GM12878 (cell line): ENCODE results near the gene UBE2J2. TPM values are rescaled to one million over a fixed set of nuclear protein-coding genes. Genes with fewer than 3 reads are reported as not detected.

Source experiments
- ATAC-seq: fragments of 200-7000 bp; cut with Tn5 transposase; 3 replicates; pipeline ENCODE4 v1.9.1; 2020; ENCODE audit warnings: mild to moderate bottlenecking, moderate library complexity
- BruUV-seq: library from RNA; stranded (reverse); fragments of 400-500 nt; replicated peaks from 2 replicates; lab custom pipeline; 2021; lab: Mats Ljungman, UMichigan
- CTCF ChIA-PET: fragments of 300-600 bp; sonication (Branson Sonifier 250); formaldehyde crosslinking; extraction: SDS; loops from one replicate; lab custom pipeline; 2021; ENCODE audit warnings: inconsistent platforms; lab: Yijun Ruan, JAX
- POLR2A ChIA-PET: fragments of 350-600 bp; formaldehyde crosslinking; extraction: SDS; loops from one replicate; lab custom pipeline; 2021; ENCODE audit warnings: inconsistent platforms; lab: Charles Lee
- RAD21 ChIA-PET: fragments of 300-600 bp; sonication (Branson Sonifier 250); formaldehyde crosslinking; loops from one replicate; lab custom pipeline; 2023; ENCODE audit warnings: antibody characterized with exemption; ENCODE audit not compliant: unreplicated experiment; lab: Charles Lee
- SMC1A ChIA-PET: fragments of 300-600 bp; sonication (Branson Sonifier 250); formaldehyde crosslinking; loops from one replicate; lab custom pipeline; 2023; ENCODE audit not compliant: unreplicated experiment, uncharacterized antibody; lab: Charles Lee
- DNase-seq: peaks from one replicate; pipeline ENCODE4 v3.0.0-alpha.2; 2011; ENCODE audit warnings: low read depth, low spot score
- FAIRE-seq: peaks from 3 replicates; lab custom pipeline; 2011; peaks lifted over from hg19 to GRCh38; lab: Jason Lieb, UNC
- H2AFZ ChIP-seq: 2 replicates; pipeline ENCODE4 v1.6.0; 2011; ENCODE audit warnings: low read depth, low read length, control low read depth; ENCODE audit not compliant: control insufficient read depth
- H3K27ac ChIP-seq: 2 replicates; pipeline ENCODE4 v1.5.1; 2011; ENCODE audit warnings: control low read depth; ENCODE audit not compliant: control insufficient read depth, insufficient read depth
- H3K27me3 ChIP-seq, 2 experiments: replicated peaks in 1 of 2; 2 replicates each; pipeline versions ENCODE4 v1.6.0 to v1.6.1; 2011; ENCODE audit warnings: low read length in 1 of 2; ENCODE audit not compliant: control insufficient read depth in 2 of 2, insufficient read depth in 2 of 2
- H3K36me3 ChIP-seq, 2 experiments: 2 replicates each; pipeline ENCODE4 v1.5.1; 2011; ENCODE audit warnings: low read length in 1 of 2; ENCODE audit not compliant: control insufficient read depth in 2 of 2, insufficient read depth in 2 of 2
- H3K4me1 ChIP-seq: 2 replicates; pipeline ENCODE4 v1.6.1; 2011; ENCODE audit warnings: mild to moderate bottlenecking, low read length, moderate library complexity, mixed read lengths; ENCODE audit not compliant: control insufficient read depth, insufficient read depth
- H3K4me2 ChIP-seq: 2 replicates; pipeline ENCODE4 v1.6.0; 2011; ENCODE audit warnings: control low read depth; ENCODE audit not compliant: control insufficient read depth, insufficient read depth
- H3K4me3 ChIP-seq: fragments of 200-600 bp; sonication (generic); 2 replicates; pipeline ENCODE4 v1.5.1; 2016
- H3K79me2 ChIP-seq: 2 replicates; pipeline ENCODE4 v1.6.0; 2011; ENCODE audit warnings: low read length; ENCODE audit not compliant: control insufficient read depth, insufficient read depth
- H3K9ac ChIP-seq: 2 replicates; pipeline ENCODE4 v1.8.0; 2011; ENCODE audit warnings: low read length, control low read depth, mixed read lengths; ENCODE audit not compliant: control insufficient read depth, insufficient read depth
- H3K9me3 ChIP-seq: replicated peaks from 3 replicates; pipeline ENCODE4 v1.5.1; 2011; ENCODE audit warnings: mild to moderate bottlenecking, low read length; ENCODE audit not compliant: control insufficient read depth, insufficient read depth
- H4K20me1 ChIP-seq: 2 replicates; pipeline ENCODE4 v1.6.0; 2011; ENCODE audit not compliant: control insufficient read depth, insufficient read depth
- DPF2 ChIP-seq: fragments of 450-650 bp; IDR thresholded peaks from 2 replicates; pipeline ENCODE4 v1.6.1; 2017; ENCODE audit warnings: mild to moderate bottlenecking
- HDGF ChIP-seq: fragments of 450-650 bp; IDR thresholded peaks from 2 replicates; pipeline ENCODE4 v1.6.1; 2016; ENCODE audit warnings: antibody characterized with exemption
- MTA2 ChIP-seq: fragments of 450-650 bp; IDR thresholded peaks from 2 replicates; pipeline ENCODE4 v1.6.1; 2016; ENCODE audit warnings: low read depth, mild to moderate bottlenecking, moderate library complexity
- MYB ChIP-seq: fragments of 150-350 bp; IDR thresholded peaks from 2 replicates; pipeline ENCODE4 v1.6.1; 2014; ENCODE audit warnings: mild to moderate bottlenecking, low read depth, low read length, borderline replicate concordance
- NR2C1 ChIP-seq: fragments of 450-650 bp; IDR thresholded peaks from 2 replicates; pipeline ENCODE4 v1.6.1; 2017; ENCODE audit warnings: antibody characterized with exemption, mild to moderate bottlenecking, moderate library complexity
- NR2C2 ChIP-seq: IDR thresholded peaks from 2 replicates; pipeline ENCODE4 v1.6.1; 2011; ENCODE audit warnings: borderline replicate concordance, low read depth; ENCODE audit not compliant: control insufficient read depth, insufficient read length
- NR2F1 ChIP-seq: fragments of 450-650 bp; conservative IDR thresholded peaks from 2 replicates; pipeline ENCODE4 v1.6.1; 2017; ENCODE audit warnings: mild to moderate bottlenecking
- PAX8 ChIP-seq: fragments of 450-650 bp; IDR thresholded peaks from 2 replicates; pipeline ENCODE4 v1.6.1; 2017; ENCODE audit warnings: mild to moderate bottlenecking, moderate library complexity
- PKNOX1 ChIP-seq: fragments of 450-650 bp; IDR thresholded peaks from 2 replicates; pipeline ENCODE4 v1.6.1; 2016; ENCODE audit warnings: mild to moderate bottlenecking
- RBBP5 ChIP-seq: fragments of 200-600 bp; sonication (generic); conservative IDR thresholded peaks from 2 replicates; pipeline ENCODE4 v1.6.1; 2016
- SMAD5 ChIP-seq: IDR thresholded peaks from 2 replicates; pipeline ENCODE4 v1.6.1; 2016; ENCODE audit warnings: antibody characterized with exemption, low read depth
- SMARCA5 ChIP-seq: fragments of 450-650 bp; IDR thresholded peaks from 2 replicates; pipeline ENCODE4 v1.6.1; 2017; ENCODE audit warnings: mild to moderate bottlenecking
- WGBS: methylation state at CpG from one replicate; pipeline ENCODE4 v1.1.6; 2016; ENCODE audit warnings: low lambda C conversion rate; ENCODE audit not compliant: insufficient replicate concordance, insufficient coverage; ENCODE audit errors: missing lambda C conversion rate; 5-methylcytosine and 5-hydroxymethylcytosine counted together
- in situ Hi-C: fragments of 300-500 bp; cut with MboI; formaldehyde crosslinking; loops from 9 replicates; pipeline ENCODE4 v1.14.3; 2018; ENCODE audit warnings: mixed read lengths
- intact Hi-C: fragments of 100-400 bp; cut with micrococcal nuclease; formaldehyde crosslinking; loops from one replicate; pipeline ENCODE4 v1.14.2; 2022; ENCODE audit not compliant: unreplicated experiment
- polyA plus RNA-seq, 11 experiments: library from polyadenylated mRNA; depleted of rRNA in 4 of 11; unstranded in 6 of 11; stranded (reverse) in 5 of 11; fragments of >200 nt; fragmentation: Nextera tagmentation in 4 of 11; fragmentation: Illumina TruSeq in 1 of 11; extraction: Ambion mirVana in 4 of 11; extraction: Trizol in 1 of 11; gene quantifications; 1 replicate in 1 of 11; 2 replicates in 10 of 11; pipeline versions ENCODE4 v1.2.1 to v1.2.3, GENCODE V29; 2011 to 2016; ENCODE audit warnings: inconsistent platforms in 2 of 11, missing spikeins in 2 of 11, low read depth in 1 of 11
- total RNA-seq, 4 experiments: library from RNA; depleted of rRNA in 3 of 4; stranded (reverse); fragments of >200 nt in 3 of 4; fragmentation: Illumina TruSeq in 1 of 4; extraction: Trizol in 1 of 4; gene quantifications; 2 replicates each; pipeline versions ENCODE4 v1.2.1 to v1.2.3, GENCODE V29; 2013 to 2021

Gene UBE2J2
- total and polyA plus RNA-seq, 10 of the 15 experiments (the other 5 are each of a cell fraction or from before 2014, with no cell fraction given), result 0.72 to 70.5 (median 49.2) TPM

- ChIA-PET POLR2A (interaction anchor here (0.6 kb wide), 1 partner anchor 202 kb away, joined by 5 read pairs; no protein-coding TSS in a partner anchor), RAD21 (interaction anchor here (1.3 kb wide), 1 partner anchor 11 kb away, joined by 4 read pairs; no protein-coding TSS in a partner anchor), CTCF (no interaction called here), SMC1A (no interaction called here)
- DNase-seq (no peak), FAIRE-seq (no peak), ATAC-seq (no peak)
- Histone ChIP-seq H3K9me3 (no peaks in the 10 kb centered on the region), H3K4me2 (no peak overlapping the region), H3K79me2 (no peaks in the 10 kb centered on the region), H2AFZ (no peak overlapping the region), H3K4me1 (no peaks in the 10 kb centered on the region), H3K9ac (no peak overlapping the region), H4K20me1 (no peaks in the 10 kb centered on the region), H3K4me3 (no peak overlapping the region), H3K27ac (no peak overlapping the region), H3K27me3 (no peaks in the 10 kb centered on the region), H3K36me3 (no peaks in the 10 kb centered on the region)
- 32% methylated on average over 5 of the region's 11 CpGs for WGBS
- TF ChIP-seq SMAD5, result no peak
- no peak for TF ChIP-seq MYB
- TF ChIP-seq RBBP5, result no peak
- no peak for TF ChIP-seq DPF2
- TF ChIP-seq MTA2, result no peak
- no peak for TF ChIP-seq HDGF
- TF ChIP-seq SMARCA5, result no peak
- no TSS peak for BruUV-seq
- in situ Hi-C loops, result no loop called here
- intact Hi-C loops, result no loop called here
These were observed 33.3 kb downstream of the UBE2J2 start for GRCh38 chr1:1240348-1240732.

- ATAC-seq, result no peak
- no peaks in the 10 kb centered on the region for H4K20me1 ChIP-seq
- H3K4me3 ChIP-seq, result no peak overlapping the region
- FAIRE-seq, result no peak
- no peak overlapping the region for H3K27ac ChIP-seq
- BruUV-seq, result no TSS peak
- no peak overlapping the region for H3K4me2 ChIP-seq
- no peaks in the 10 kb centered on the region for H3K4me1 ChIP-seq
- no peak for DNase-seq
- H3K9ac ChIP-seq, result no peak overlapping the region
- no peaks in the 10 kb centered on the region for H3K36me3 ChIP-seq
- in situ Hi-C loops (no loop called here), intact Hi-C loops (no loop called here)
- ChIA-PET SMC1A (no interaction called here), POLR2A (interaction anchor here (0.9 kb wide), 1 partner anchor 11 kb away, joined by 3 read pairs; no protein-coding TSS in a partner anchor), CTCF (no interaction called here), RAD21 (interaction anchor here (1.3 kb wide), 1 partner anchor 11 kb away, joined by 4 read pairs; no protein-coding TSS in a partner anchor)
- no peaks in the 10 kb centered on the region for H3K9me3 ChIP-seq
- no peaks in the 10 kb centered on the region for H3K79me2 ChIP-seq
- no peak overlapping the region for H2AFZ ChIP-seq
- WGBS, result 46% methylated on average over 28 of the region's 30 CpGs
- H3K27me3 ChIP-seq, result no peaks in the 10 kb centered on the region
- peak; percentile 47 for TF ChIP-seq NR2C2
- peak; percentile 74 for TF ChIP-seq NR2F1
- 0 out of 2 replicates have a peak, but pooled peaks have one; percentile 9 for TF ChIP-seq PKNOX1
- TF ChIP-seq PAX8, result no peak
- TF ChIP-seq NR2C1, result peak; percentile 59
- TF ChIP-seq, all 136 proteins: peak for 4
These were observed 33.9 kb downstream of the UBE2J2 start for GRCh38 chr1:1239614-1240347.
